Measurements from ENCODE around the gene FKBP11.

The FKBP11 gene

GRCh38 chr12:48925304-48926011, at the start of gene FKBP11:
Gene FKBP11 (minus strand): TSS chr12:48925492. CDS start chr12:48925428, 64 bp downstream.
- no peak for DNase-seq (ENCODE audit: low read depth)

GRCh38 chr12:48973941-48974673, 48.8 kb upstream of the FKBP11 start:
- DNase-seq (ENCODE audit: low read depth) = no peak

GRCh38 chr12:48973531-48973930, 48.2 kb upstream of the FKBP11 start:
- DNase-seq (ENCODE audit: low read depth) = no peak

- DNase-seq (ENCODE audit: low read depth) = no peak
Observed at GRCh38 chr12:48972952-48973483, 47.7 kb upstream of the FKBP11 start.

- no peak for DNase-seq (ENCODE audit: low read depth)
Observed at GRCh38 chr12:48972213-48972951, 47.1 kb upstream of the FKBP11 start.

GRCh38 chr12:48970702-48971334, 45.5 kb upstream of the FKBP11 start:
- no peak for DNase-seq (ENCODE audit: low read depth)

- no peak for DNase-seq (ENCODE audit: low read depth)
Observed at GRCh38 chr12:48969833-48970701, 44.8 kb upstream of the FKBP11 start.

GRCh38 chr12:48969160-48969771, 44.0 kb upstream of the FKBP11 start:
- DNase-seq (ENCODE audit: low read depth) = no peak

- no peak for DNase-seq (ENCODE audit: low read depth)
Observed at GRCh38 chr12:48968467-48968866, 43.2 kb upstream of the FKBP11 start.

- no peak for DNase-seq (ENCODE audit: low read depth)
Observed at GRCh38 chr12:48967991-48968390, 42.7 kb upstream of the FKBP11 start.

- DNase-seq (ENCODE audit: low read depth) = no peak
Observed at GRCh38 chr12:48966177-48966895, 41.0 kb upstream of the FKBP11 start.

- no peak for DNase-seq (ENCODE audit: low read depth)
Observed at GRCh38 chr12:48965298-48965838, 40.1 kb upstream of the FKBP11 start.

- DNase-seq (ENCODE audit: low read depth) = no peak
Observed at GRCh38 chr12:48961801-48962200, 36.5 kb upstream of the FKBP11 start.

GRCh38 chr12:48961331-48961730, 36.0 kb upstream of the FKBP11 start:
- DNase-seq (ENCODE audit: low read depth) = no peak

GRCh38 chr12:48960834-48961233, 35.5 kb upstream of the FKBP11 start:
- no peak for DNase-seq (ENCODE audit: low read depth)

- no peak for DNase-seq (ENCODE audit: low read depth)
Observed at GRCh38 chr12:48958049-48958388, 32.7 kb upstream of the FKBP11 start.

GRCh38 chr12:48957141-48958048, 32.1 kb upstream of the FKBP11 start, which contains the start of gene ARF3:
Gene ARF3 (minus strand): TSS chr12:48957487. CDS start chr12:48941095, 16,392 bp downstream.
- DNase-seq (ENCODE audit: low read depth) = peak; percentile 80

- peak; percentile 97 for DNase-seq (ENCODE audit: low read depth)
Observed at GRCh38 chr12:48956279-48957140, 31.2 kb upstream of the FKBP11 start.
